Smooth muscle cell (in vitro differentiated cells): Measurements from ENCODE around the gene NUDT14. TPM values are rescaled to one million over a fixed set of nuclear protein-coding genes. Genes with fewer than 3 reads are reported as not detected.

Experiments used
- DNase-seq: peaks from one replicate; lab custom pipeline; 2025; ENCODE audit not compliant: unreplicated experiment; lab: John Stamatoyannopoulos, UW
- H2AFZ ChIP-seq: fragments of 200-600 bp; sonication (generic); 2 replicates; pipeline ENCODE4 v1.6.0; 2016; ENCODE audit warnings: antibody characterized with exemption, low read depth, mild to moderate bottlenecking
- H3F3A ChIP-seq: fragments of 200-600 bp; sonication (generic); 2 replicates; pipeline ENCODE4 v1.6.0; 2017; ENCODE audit warnings: antibody characterized with exemption, low read depth
- H3K27ac ChIP-seq: fragments of 200-600 bp; sonication (generic); 2 replicates; pipeline ENCODE4 v1.5.1; 2016; ENCODE audit warnings: low read depth, mild to moderate bottlenecking
- H3K27me3 ChIP-seq: fragments of 200-600 bp; sonication (generic); 2 replicates; pipeline ENCODE4 v1.6.1; 2016; ENCODE audit warnings: low read depth, mild to moderate bottlenecking
- H3K36me3 ChIP-seq: fragments of 200-600 bp; sonication (generic); 2 replicates; pipeline ENCODE4 v1.5.1; 2016; ENCODE audit warnings: low read depth
- H3K4me1 ChIP-seq: fragments of 200-600 bp; sonication (generic); 2 replicates; pipeline ENCODE4 v1.5.1; 2016; ENCODE audit warnings: low read depth
- H3K4me2 ChIP-seq: fragments of 200-600 bp; sonication (generic); 2 replicates; pipeline ENCODE4 v1.6.0; 2016; ENCODE audit warnings: mild to moderate bottlenecking
- H3K4me3 ChIP-seq: fragments of 200-600 bp; sonication (generic); 2 replicates; pipeline ENCODE4 v1.5.1; 2016; ENCODE audit warnings: mild to moderate bottlenecking
- H3K79me2 ChIP-seq: fragments of 200-600 bp; sonication (generic); 2 replicates; pipeline ENCODE4 v1.6.0; 2016; ENCODE audit warnings: low read depth, mild to moderate bottlenecking
- H3K9ac ChIP-seq: fragments of 200-600 bp; sonication (generic); 2 replicates; pipeline ENCODE4 v1.6.0; 2016; ENCODE audit warnings: low read depth
- H3K9me3 ChIP-seq: fragments of 200-600 bp; sonication (generic); replicated peaks from 2 replicates; pipeline ENCODE4 v1.5.1; 2016; ENCODE audit warnings: low read depth
- H4K20me1 ChIP-seq: fragments of 200-600 bp; sonication (generic); 2 replicates; pipeline ENCODE4 v1.6.0; 2016; ENCODE audit warnings: low read depth
- CTCF ChIP-seq: fragments of 200-600 bp; sonication (generic); IDR thresholded peaks from 2 replicates; pipeline ENCODE4 v1.5.1; 2017; ENCODE audit warnings: borderline replicate concordance, mild to moderate bottlenecking, antibody characterized with exemption; ENCODE audit not compliant: insufficient read depth, poor library complexity, severe bottlenecking
- WGBS: methylation state at CpG from one replicate; pipeline ENCODE4 v1.1.7; 2016; ENCODE audit warnings: low lambda C conversion rate; 5-methylcytosine and 5-hydroxymethylcytosine counted together
- polyA plus RNA-seq: library from polyadenylated mRNA; unstranded; fragments of >200 nt; fragmentation: Nextera tagmentation; extraction: Ambion mirVana; gene quantifications from 2 replicates; pipeline ENCODE4 v1.2.1, GENCODE V29; 2016
- total RNA-seq: library from RNA; depleted of rRNA; stranded (reverse); fragments of >200 nt; gene quantifications from 2 replicates; pipeline ENCODE4 v1.2.3, GENCODE V29; 2014

NUDT14 gene
- total and polyA plus RNA-seq, 2 experiments from 2014 or later, result 7.9 to 30.7 TPM

GRCh38 chr14:105168496-105168978, 12.6 kb downstream of the NUDT14 start, which contains the start of gene JAG2:
JAG2 (minus strand) TSS chr14:105168776; CDS start chr14:105168420, 356 bp downstream.
- 1% methylated on average over 27 of the region's 84 CpGs for WGBS
- Histone ChIP-seq H3K9me3 (no peaks in the 10 kb centered on the region), H3K9ac (no peak within 1 kb of the TSS), H3K4me1 (no peaks in the 10 kb centered on the region), H3K27me3 (peaks cover 26% of the 10 kb centered on the region), H3K4me2 (peak within 1 kb of the TSS; percentile 92), H3F3A (no peaks in the 10 kb centered on the region), H3K36me3 (no peaks in the 10 kb centered on the region), H3K27ac (no peak within 1 kb of the TSS), H2AFZ (no peak within 1 kb of the TSS), H3K79me2 (no peaks in the 10 kb centered on the region), H4K20me1 (peaks cover 55% of the 10 kb centered on the region), H3K4me3 (peak within 1 kb of the TSS; percentile 48)
- DNase-seq, result no peak
- no peak for TF ChIP-seq CTCF

DNA sequence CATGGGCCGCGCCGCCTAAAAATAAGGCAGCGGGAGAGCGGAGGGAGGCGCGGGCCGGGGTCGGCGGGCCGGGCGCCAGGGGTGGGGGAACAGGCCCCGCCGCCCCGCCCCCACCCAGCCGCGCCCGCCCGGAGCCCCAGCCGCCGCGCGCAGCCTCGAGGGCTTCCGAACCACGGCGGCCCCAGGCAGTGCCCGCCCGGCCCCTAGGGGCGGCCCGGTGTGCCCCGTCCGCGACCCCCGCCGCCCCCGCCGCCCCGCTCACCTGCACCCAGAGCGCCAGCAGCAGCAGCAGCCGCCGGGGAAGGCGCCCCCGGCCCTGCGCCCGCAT, 13.1 kb downstream of the NUDT14 start:
- Histone ChIP-seq H3K9me3 (no peaks in the 10 kb centered on the region), H3K4me1 (no peaks in the 10 kb centered on the region), H3K4me3 (peak overlapping the region; percentile 48), H3F3A (no peaks in the 10 kb centered on the region), H3K27ac (no peak overlapping the region), H2AFZ (no peak overlapping the region), H3K4me2 (peak overlapping the region; percentile 92), H3K9ac (no peak overlapping the region), H3K79me2 (no peaks in the 10 kb centered on the region), H4K20me1 (peaks cover 60% of the 10 kb centered on the region), H3K27me3 (peaks cover 26% of the 10 kb centered on the region), H3K36me3 (no peaks in the 10 kb centered on the region)
- WGBS, result no CpG with 5 or more reads among the region's 46 CpGs
- TF ChIP-seq CTCF, result no peak
- DNase-seq, result no peak

GRCh38 chr14:105167303-105168092, 13.6 kb downstream of the NUDT14 start:
- Histone ChIP-seq H3K27me3 (peaks cover 26% of the 10 kb centered on the region), H3K4me1 (no peaks in the 10 kb centered on the region), H3K4me2 (peak overlapping the region; percentile 92), H3K27ac (no peak overlapping the region), H2AFZ (no peak overlapping the region), H3K4me3 (peak overlapping the region; percentile 48), H3F3A (no peaks in the 10 kb centered on the region), H3K79me2 (no peaks in the 10 kb centered on the region), H3K36me3 (no peaks in the 10 kb centered on the region), H3K9me3 (no peaks in the 10 kb centered on the region), H4K20me1 (peaks cover 66% of the 10 kb centered on the region), H3K9ac (no peak overlapping the region)
- WGBS, result 9% methylated on average over 39 of the region's 116 CpGs
- peak; percentile 17 for TF ChIP-seq CTCF
- DNase-seq, result no peak
